Lung (tissue), 12 donors: Measurements from ENCODE around the gene LMOD3. TPM values are rescaled to one million over a fixed set of nuclear protein-coding genes. Genes with fewer than 3 reads are reported as not detected.
A peak's percentile ranks its signal among the peaks of the same experiment; 100 is the strongest.

ENCODE experiments used
- ATAC-seq: fragments of 200-7000 bp; cut with Tn5 transposase; one replicate; pipeline ENCODE4 v1.9.1; 2020; ENCODE audit warnings: moderate number of reproducible peaks; ENCODE audit not compliant: insufficient read depth, low FRiP score
- DNase-seq, 3 donors: peaks; one replicate each; pipeline ENCODE4 v3.0.0-alpha.2; 2013 to 2017
- H3K27ac ChIP-seq, 2 donors: one replicate each; pipeline ENCODE4 v1.5.1; 2013; ENCODE audit warnings: mild to moderate bottlenecking in 2 of 2, moderate library complexity in 2 of 2, control low read depth in 1 of 2, inconsistent platforms in 1 of 2, low read depth in 1 of 2, low read length in 1 of 2
- H3K27me3 ChIP-seq, 3 donors: one replicate each; pipeline ENCODE4 v1.5.1; 2013; ENCODE audit warnings: low read length in 2 of 3; ENCODE audit not compliant: control insufficient read depth in 3 of 3, insufficient read depth in 3 of 3
- H3K36me3 ChIP-seq, 4 donors: one replicate each; pipeline ENCODE4 v1.5.1; 2013; ENCODE audit warnings: low read length in 4 of 4, mild to moderate bottlenecking in 1 of 4, moderate library complexity in 1 of 4; ENCODE audit not compliant: control insufficient read depth in 4 of 4, insufficient read depth in 4 of 4
- H3K4me1 ChIP-seq, 5 donors: one replicate each; pipeline ENCODE4 v1.5.1; 2013; ENCODE audit warnings: low read length in 5 of 5, mild to moderate bottlenecking in 2 of 5, moderate library complexity in 1 of 5; ENCODE audit not compliant: control insufficient read depth in 5 of 5, insufficient read depth in 5 of 5
- H3K4me3 ChIP-seq: one replicate; pipeline ENCODE4 v1.5.1; 2013; ENCODE audit warnings: mild to moderate bottlenecking, control low read depth, moderate library complexity
- H3K9ac ChIP-seq, 2 donors: one replicate each; pipeline ENCODE4 v1.5.1; 2013; ENCODE audit warnings: low read length in 2 of 2, control low read depth in 1 of 2; ENCODE audit not compliant: insufficient read depth in 1 of 2
- H3K9me3 ChIP-seq, 4 donors: one replicate each; pipeline ENCODE4 v1.5.1; 2013; ENCODE audit warnings: low read length in 3 of 4, mild to moderate bottlenecking in 1 of 4, moderate library complexity in 1 of 4; ENCODE audit not compliant: control insufficient read depth in 4 of 4, insufficient read depth in 3 of 4
- WGBS, 2 donors: extraction: QIAGEN DNeasy Blood & Tissue Kit; methylation state at CpG; one replicate each; pipeline ENCODE4 v1.1.7; 2013; 5-methylcytosine and 5-hydroxymethylcytosine counted together
- polyA plus RNA-seq, 2 donors: library from polyadenylated mRNA; stranded (reverse); fragments of 200-250 nt; gene quantifications; one replicate each; pipeline ENCODE4 v1.2.1, GENCODE V29; 2013
- total RNA-seq, 2 donors: library from RNA; depleted of rRNA in 1 of 2; stranded (reverse); fragments of >200 nt in 1 of 2; gene quantifications; one replicate each; pipeline ENCODE4 v1.2.1, GENCODE V29; 2014 to 2021
- TF ChIP-seq, protein P1 (sequence below): IDR thresholded peaks from 2 replicates; pipeline ENCODE4 v1.5.1; 2012; ENCODE audit warnings: mild to moderate bottlenecking; ENCODE audit errors: control extremely low read depth, extremely low read depth
- donor health status: control.
- donor health status: control.
- donor health status: Bipolar disorder and iron deficiency.
- donor health status: healthy.
- donor health status: DM: yes; HTN: yes; CAD: no.

Gene LMOD3
- total and polyA plus RNA-seq, 4 donors: 0.08 to 0.14 (median 0.12) TPM

DNA sequence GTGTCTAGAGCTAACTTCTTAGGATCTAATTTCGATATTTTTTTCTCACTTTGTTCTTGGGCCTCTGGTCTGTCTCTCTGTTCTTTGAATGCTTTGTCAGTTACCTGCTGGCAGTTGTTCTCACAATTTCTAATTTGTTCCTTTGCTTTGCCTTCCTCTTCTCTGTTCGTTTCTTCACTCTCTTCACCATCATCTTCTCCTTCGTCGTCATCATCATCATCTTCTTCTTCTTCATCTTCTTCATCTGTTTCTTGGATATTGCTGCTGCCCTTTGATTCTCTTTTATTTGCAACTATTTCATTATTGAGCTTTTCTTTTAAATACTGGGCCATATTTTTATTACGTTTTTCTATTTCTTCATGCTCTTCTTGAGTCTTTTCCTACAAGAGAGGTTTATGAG lies 2.7 kb downstream of the LMOD3 start:
- WGBS, 2 donors: 96 to 97% methylated on average over 5 of the region's 5 CpGs
- H3K4me3 ChIP-seq: no peak overlapping the region
- TF ChIP-seq, protein P1, sequence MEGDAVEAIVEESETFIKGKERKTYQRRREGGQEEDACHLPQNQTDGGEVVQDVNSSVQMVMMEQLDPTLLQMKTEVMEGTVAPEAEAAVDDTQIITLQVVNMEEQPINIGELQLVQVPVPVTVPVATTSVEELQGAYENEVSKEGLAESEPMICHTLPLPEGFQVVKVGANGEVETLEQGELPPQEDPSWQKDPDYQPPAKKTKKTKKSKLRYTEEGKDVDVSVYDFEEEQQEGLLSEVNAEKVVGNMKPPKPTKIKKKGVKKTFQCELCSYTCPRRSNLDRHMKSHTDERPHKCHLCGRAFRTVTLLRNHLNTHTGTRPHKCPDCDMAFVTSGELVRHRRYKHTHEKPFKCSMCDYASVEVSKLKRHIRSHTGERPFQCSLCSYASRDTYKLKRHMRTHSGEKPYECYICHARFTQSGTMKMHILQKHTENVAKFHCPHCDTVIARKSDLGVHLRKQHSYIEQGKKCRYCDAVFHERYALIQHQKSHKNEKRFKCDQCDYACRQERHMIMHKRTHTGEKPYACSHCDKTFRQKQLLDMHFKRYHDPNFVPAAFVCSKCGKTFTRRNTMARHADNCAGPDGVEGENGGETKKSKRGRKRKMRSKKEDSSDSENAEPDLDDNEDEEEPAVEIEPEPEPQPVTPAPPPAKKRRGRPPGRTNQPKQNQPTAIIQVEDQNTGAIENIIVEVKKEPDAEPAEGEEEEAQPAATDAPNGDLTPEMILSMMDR: no peak
- ATAC-seq (no peak), DNase-seq (no peak)
- no peak overlapping the region for H3K9ac ChIP-seq
- no peaks in the 10 kb centered on the region for H3K36me3 ChIP-seq
- H3K27me3 ChIP-seq: no peaks in the 10 kb centered on the region
- H3K9me3 ChIP-seq: no peaks in the 10 kb centered on the region
- H3K4me1 ChIP-seq: peaks cover 0 to 8% (median 5%) of the 10 kb centered on the region in 5 donors
- H3K27ac ChIP-seq: no peak overlapping the region

DNA sequence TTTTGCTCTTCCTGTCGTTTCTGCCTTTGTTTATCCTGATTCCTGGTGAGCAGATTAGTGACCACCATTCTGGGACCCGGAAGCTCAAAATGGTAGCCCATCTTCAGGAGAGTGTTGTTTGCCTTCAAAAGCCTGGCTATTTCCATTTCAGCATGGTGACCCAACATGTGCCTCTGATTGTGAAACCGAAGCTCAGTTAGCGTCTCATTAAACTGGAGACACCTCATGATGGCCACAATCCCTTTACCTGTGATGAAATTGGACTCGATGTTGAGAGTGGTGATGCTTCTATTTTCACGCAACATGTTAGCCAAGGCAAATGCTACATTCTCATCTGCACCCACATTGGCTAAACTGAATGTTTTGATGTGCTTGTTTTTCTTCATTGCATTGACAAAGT lies 3.3 kb downstream of the LMOD3 start:
- Histone ChIP-seq H3K9me3 (no peaks in the 10 kb centered on the region), H3K9ac (no peak overlapping the region), H3K36me3 (no peaks in the 10 kb centered on the region), H3K4me3 (no peak overlapping the region), H3K27me3 (no peaks in the 10 kb centered on the region), H3K27ac (no peak overlapping the region), H3K4me1 (peaks cover 0 to 9% (median 5%) of the 10 kb centered on the region in 5 donors)
- WGBS, 2 donors: 69 to 89% methylated on average over 6 of the region's 6 CpGs
- no peak for ATAC-seq
- DNase-seq: no peak
- TF ChIP-seq, protein P1: no peak

DNA sequence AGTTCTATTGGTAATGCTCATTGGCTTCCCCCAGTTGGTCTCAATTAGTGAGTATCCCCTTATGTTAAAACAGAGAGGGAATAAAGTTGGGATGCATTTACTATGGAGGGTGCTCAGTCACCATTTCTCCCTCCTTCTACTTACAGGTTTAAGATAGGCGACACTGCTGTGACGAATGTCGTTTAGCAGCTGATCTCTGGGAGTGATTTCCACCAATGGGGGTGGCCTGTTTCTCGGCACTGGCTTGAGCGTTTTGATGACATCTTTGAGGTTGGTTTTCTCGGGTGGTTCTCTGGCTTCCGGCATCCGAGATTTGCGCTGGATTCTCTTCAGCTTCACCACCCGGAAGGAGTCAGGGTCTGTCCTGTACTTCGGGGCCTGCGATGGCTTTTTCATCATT lies 3.8 kb downstream of the LMOD3 start:
- no peak overlapping the region for H3K9ac ChIP-seq
- 96 to 97% methylated on average over 12 of the region's 12 CpGs for WGBS, 2 donors
- no peak overlapping the region for H3K4me3 ChIP-seq
- TF ChIP-seq, protein P1: no peak
- DNase-seq (no peak), ATAC-seq (no peak)
- H3K9me3 ChIP-seq: no peaks in the 10 kb centered on the region
- peaks cover 0 to 14% (median 5%) of the 10 kb centered on the region in 5 donors for H3K4me1 ChIP-seq
- no peaks in the 10 kb centered on the region for H3K27me3 ChIP-seq
- H3K36me3 ChIP-seq: no peaks in the 10 kb centered on the region
- no peak overlapping the region for H3K27ac ChIP-seq

DNA sequence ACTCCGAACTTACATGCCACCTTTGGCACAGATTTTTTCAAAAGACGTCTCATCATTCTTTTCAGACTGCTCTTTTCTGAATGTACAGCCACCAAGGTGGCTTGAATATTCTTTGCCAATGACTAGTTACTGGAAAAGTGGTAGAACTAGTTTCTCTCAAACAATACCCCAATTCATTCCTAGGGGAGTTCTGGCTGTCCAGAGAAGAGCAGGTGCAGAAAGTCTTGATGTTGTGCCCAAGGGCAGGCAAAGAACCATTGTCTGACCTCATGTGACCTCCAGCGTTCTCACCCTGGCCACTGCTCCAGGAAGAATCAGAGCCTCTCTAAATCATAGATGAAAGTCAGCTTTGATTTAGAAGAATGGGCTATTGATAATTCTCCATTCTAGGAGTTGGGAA lies 5.5 kb downstream of the LMOD3 start:
- H3K27ac ChIP-seq: peak overlapping the region in 1 of 2 donors; percentile 76
- 69 to 84% methylated on average over 3 of the region's 3 CpGs for WGBS, 2 donors
- H3K4me1 ChIP-seq: peaks cover 0 to 20% (median 5%) of the 10 kb centered on the region in 5 donors
- DNase-seq (peak; percentile 22 to 60 (median 36)), ATAC-seq (no peak)
- TF ChIP-seq, protein P1: no peak
- H3K4me3 ChIP-seq: no peak overlapping the region
- H3K27me3 ChIP-seq: no peaks in the 10 kb centered on the region
- no peaks in the 10 kb centered on the region for H3K36me3 ChIP-seq
- no peaks in the 10 kb centered on the region for H3K9me3 ChIP-seq
- H3K9ac ChIP-seq: no peak overlapping the region
